Measurements from ENCODE around the gene PTPN11. TPM values are rescaled to one million over a fixed set of nuclear protein-coding genes. Genes with fewer than 3 reads are reported as not detected.

PTPN11 gene
- total and polyA plus RNA-seq, 10 of the 15 experiments (the other 5 are each of a cell fraction or from before 2014, with no cell fraction given), result 14.6 to 85.2 (median 58.6) TPM

- TF ChIP-seq, protein P1, sequence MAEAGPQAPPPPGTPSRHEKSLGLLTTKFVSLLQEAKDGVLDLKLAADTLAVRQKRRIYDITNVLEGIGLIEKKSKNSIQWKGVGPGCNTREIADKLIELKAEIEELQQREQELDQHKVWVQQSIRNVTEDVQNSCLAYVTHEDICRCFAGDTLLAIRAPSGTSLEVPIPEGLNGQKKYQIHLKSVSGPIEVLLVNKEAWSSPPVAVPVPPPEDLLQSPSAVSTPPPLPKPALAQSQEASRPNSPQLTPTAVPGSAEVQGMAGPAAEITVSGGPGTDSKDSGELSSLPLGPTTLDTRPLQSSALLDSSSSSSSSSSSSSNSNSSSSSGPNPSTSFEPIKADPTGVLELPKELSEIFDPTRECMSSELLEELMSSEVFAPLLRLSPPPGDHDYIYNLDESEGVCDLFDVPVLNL (IDR thresholded peaks at IDR 0.05; ENCODE audit: low read depth, low read length), result no peak
- no peak for TF ChIP-seq ASH2L (IDR thresholded peaks at IDR 0.05; ENCODE audit: borderline replicate concordance, low read depth)
These were observed 70.7 kb downstream of the PTPN11 start (continued) for GRCh38 chr12:112489456-112489855.

DNA sequence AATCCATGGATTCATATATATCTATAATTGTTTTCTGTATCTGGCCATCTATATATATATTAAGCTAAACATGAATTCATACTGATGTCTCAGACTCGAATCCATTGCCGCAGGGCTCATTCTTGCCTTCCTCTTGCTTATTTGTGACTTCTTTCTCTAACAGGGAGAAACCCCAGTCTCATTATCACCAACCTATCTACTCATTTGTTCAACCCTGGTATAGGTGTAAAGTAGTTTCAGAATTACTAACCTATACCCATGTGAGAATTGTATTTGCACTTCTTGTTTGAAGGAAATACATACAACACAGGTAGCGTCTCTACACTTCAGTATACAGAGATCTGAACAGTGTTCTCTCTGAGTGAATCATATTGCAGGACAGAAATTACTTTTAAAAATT is 77.7 kb downstream of the PTPN11 start:
- H3K27me3 ChIP-seq (replicated peaks in 1 of 2; ENCODE audit: control insufficient read depth in 2 of 2, insufficient read depth in 2 of 2, low read length in 1 of 2), result no peaks in the 10 kb centered on the region
- intact Hi-C loops (cut with micrococcal nuclease; ENCODE audit: unreplicated experiment), result no loop called here
- TF ChIP-seq SIX5 (IDR thresholded peaks at IDR 0.05; ENCODE audit: low read depth, low read length, severe bottlenecking), result no peak
- TF ChIP-seq IRF4 (IDR thresholded peaks at IDR 0.05; ENCODE audit: low read depth, low read length), result 0 out of 2 replicates have a peak, but pooled peaks have one; percentile 25
- TF ChIP-seq CHD2 (IDR thresholded peaks at IDR 0.05; ENCODE audit: borderline replicate concordance, low read depth, low read length), result no peak
- peak; percentile 51; the same call in 1 of the 2 replicates for TF ChIP-seq NR2F1 (conservative IDR thresholded peaks at IDR 0.05)
- TF ChIP-seq EP300 (IDR thresholded peaks at IDR 0.05; ENCODE audit: borderline replicate concordance in 1 of 2, control insufficient read depth in 1 of 2, low read depth in 2 of 2, low read length in 2 of 2), result 0 out of 4 replicates have a peak, but pooled peaks of 1 of the 2 experiments have one; percentile 25
- TF ChIP-seq DPF2 (IDR thresholded peaks at IDR 0.05), result peak; percentile 85
- peak; percentile 18; the same call in 1 of the 2 replicates for TF ChIP-seq BCL11A (IDR thresholded peaks at IDR 0.05; ENCODE audit: low read depth, low read length)
- TF ChIP-seq NFIC (IDR thresholded peaks at IDR 0.05; ENCODE audit: low read depth, low read length), result 0 out of 2 replicates have a peak, but pooled peaks have one; percentile 23
- TF ChIP-seq, protein P2, sequence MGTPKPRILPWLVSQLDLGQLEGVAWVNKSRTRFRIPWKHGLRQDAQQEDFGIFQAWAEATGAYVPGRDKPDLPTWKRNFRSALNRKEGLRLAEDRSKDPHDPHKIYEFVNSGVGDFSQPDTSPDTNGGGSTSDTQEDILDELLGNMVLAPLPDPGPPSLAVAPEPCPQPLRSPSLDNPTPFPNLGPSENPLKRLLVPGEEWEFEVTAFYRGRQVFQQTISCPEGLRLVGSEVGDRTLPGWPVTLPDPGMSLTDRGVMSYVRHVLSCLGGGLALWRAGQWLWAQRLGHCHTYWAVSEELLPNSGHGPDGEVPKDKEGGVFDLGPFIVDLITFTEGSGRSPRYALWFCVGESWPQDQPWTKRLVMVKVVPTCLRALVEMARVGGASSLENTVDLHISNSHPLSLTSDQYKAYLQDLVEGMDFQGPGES (IDR thresholded peaks at IDR 0.05), result no peak
- TF ChIP-seq ATF7 (IDR thresholded peaks at IDR 0.05; ENCODE audit: low read depth), result peak; percentile 43; the same call in 1 of the 2 replicates
- TF ChIP-seq ZNF24 (IDR thresholded peaks at IDR 0.05), result peak; percentile 72; the same call in 1 of the 2 replicates
- TF ChIP-seq RELB (IDR thresholded peaks at IDR 0.05; ENCODE audit: low read depth), result 0 out of 2 replicates have a peak, but pooled peaks have one; percentile 35
- TF ChIP-seq RUNX3 (IDR thresholded peaks at IDR 0.05; ENCODE audit: low read length), result peak; percentile 17; the same call in 1 of the 2 replicates
- TF ChIP-seq HDAC6 (IDR thresholded peaks at IDR 0.05; ENCODE audit: unreplicated experiment), result no peak
- TF ChIP-seq JUND (IDR thresholded peaks at IDR 0.05; ENCODE audit: low read depth, low read length), result peak; percentile 65; the same call in 1 of the 2 replicates
- TF ChIP-seq TBL1XR1 (IDR thresholded peaks at IDR 0.05; ENCODE audit: low read depth, low read length), result no peak
- TF ChIP-seq MTA2 (IDR thresholded peaks at IDR 0.05; ENCODE audit: low read depth), result peak; percentile 96
- TF ChIP-seq PAX8 (IDR thresholded peaks at IDR 0.05), result no peak
- TF ChIP-seq JUNB (IDR thresholded peaks at IDR 0.05), result peak; percentile 85

More for the DNA sequence above, 77.7 kb downstream of the PTPN11 start:
- WGBS (ENCODE audit: insufficient coverage, insufficient replicate concordance, low lambda C conversion rate, missing lambda C conversion rate), result 3% methylated on average over 3 of the region's 3 CpGs
- DNase-seq (ENCODE audit: low read depth, low spot score), result peak; percentile 40
- CTCF ChIA-PET, result interaction anchor here (1.0 kb wide), 1 partner anchor 23 kb away, joined by 3 read pairs; no protein-coding TSS in a partner anchor
- H3K9ac ChIP-seq (ENCODE audit: control insufficient read depth, insufficient read depth, low read length), result no peak overlapping the region
- no peak overlapping the region for H3K27ac ChIP-seq (ENCODE audit: control insufficient read depth, insufficient read depth)
- SMC1A ChIA-PET (ENCODE audit: uncharacterized antibody, unreplicated experiment), result interaction anchor here (0.5 to 1.0 kb wide), 3 partner anchors 15 to 560 kb away, joined by 3 read pairs; partner anchors contain the start of gene OAS2
- no peaks in the 10 kb centered on the region for H3K79me2 ChIP-seq (ENCODE audit: control insufficient read depth, insufficient read depth, low read length)
- no peak overlapping the region for H3K4me2 ChIP-seq (ENCODE audit: control insufficient read depth, insufficient read depth)
- no TSS peak for BruUV-seq (replicated peaks)
- in situ Hi-C loops (cut with MboI), result no loop called here
- ATAC-seq, result peak; percentile 98
- no peak for FAIRE-seq
- H4K20me1 ChIP-seq (ENCODE audit: control insufficient read depth, insufficient read depth), result no peaks in the 10 kb centered on the region; the same call in 1 of the 2 replicates
- no peak overlapping the region for H2AFZ ChIP-seq (ENCODE audit: control insufficient read depth, low read depth, low read length)
- POLR2A ChIA-PET, result interaction anchor here (0.6 to 0.7 kb wide), 2 partner anchors 8 to 338 kb away, joined by 4 to 5 read pairs; no protein-coding TSS in a partner anchor
- H3K4me1 ChIP-seq (ENCODE audit: control insufficient read depth, insufficient read depth, low read length), result peaks cover 4% of the 10 kb centered on the region; the same call in 1 of the 2 replicates
- H3K36me3 ChIP-seq (ENCODE audit: control insufficient read depth in 2 of 2, insufficient read depth in 2 of 2, low read length in 1 of 2), result peaks cover 0 to 1% of the 10 kb centered on the region in 2 experiments; a peak in 3 of 4 replicates
- H3K4me3 ChIP-seq, result no peak overlapping the region
- no peaks in the 10 kb centered on the region for H3K9me3 ChIP-seq (replicated peaks; ENCODE audit: control insufficient read depth, insufficient read depth, low read length)
- RAD21 ChIA-PET (ENCODE audit: unreplicated experiment), result interaction anchor here (1.5 kb wide), 1 partner anchor 33 kb away, joined by 6 read pairs; no protein-coding TSS in a partner anchor

Data from GM12878 (cell line).